ENCODE measurements around the gene RIBC1. TPM values are rescaled to one million over a fixed set of nuclear protein-coding genes. Genes with fewer than 3 reads are reported as not detected.
A peak's percentile ranks its signal among the peaks of the same experiment; 100 is the strongest.
"Not testable (repeated sequence)": the region's sequence is repeated elsewhere in the genome, so short reads cannot be mapped to it uniquely, and the experiment has no call there.

The RIBC1 gene
- total RNA-seq, 4 donors from 2014 or later = 0.65 to 1.1 (median 0.94) TPM

- H3K4me3 ChIP-seq (ENCODE audit: low read depth, poor library complexity, severe bottlenecking) = no peak overlapping the region
- TF ChIP-seq POLR2A (IDR thresholded peaks at IDR 0.05) = no peak
- no peak for TF ChIP-seq CTCF (IDR thresholded peaks at IDR 0.05)
- no peak for DNase-seq (ENCODE audit: low spot score in 2 of 2)
- WGBS, 2 donors = 87 to 100% methylated on average over 1 of the region's 1 CpG
- intact Hi-C loops (cut with DNase I; ENCODE audit: low total_unique reads) = no loop called here
Observed at GRCh38 chrX:53398216-53398615, 24.5 kb upstream of the RIBC1 start.

GRCh38 chrX:53403535-53403934 is 19.1 kb upstream of the RIBC1 start:
- intact Hi-C loops (cut with DNase I; ENCODE audit: low total_unique reads) = no loop called here
- WGBS, 2 donors = 83 to 86% methylated on average over 10 of the region's 10 CpGs
- DNase-seq (ENCODE audit: low spot score in 2 of 2) = peak in 1 of 2 donors; percentile 60
- TF ChIP-seq CTCF (IDR thresholded peaks at IDR 0.05) (no peak), POLR2A (IDR thresholded peaks at IDR 0.05) (no peak)
- no peak overlapping the region for H3K4me3 ChIP-seq (ENCODE audit: low read depth, poor library complexity, severe bottlenecking)

GRCh38 chrX:53412446-53412845 is 10.2 kb upstream of the RIBC1 start:
- no peak overlapping the region for H3K4me3 ChIP-seq (ENCODE audit: low read depth, poor library complexity, severe bottlenecking)
- WGBS, 2 donors = 93 to 97% methylated on average over 2 of the region's 2 CpGs
- no peak for DNase-seq (ENCODE audit: low spot score in 2 of 2)
- intact Hi-C loops (cut with DNase I; ENCODE audit: low total_unique reads) = no loop called here
- TF ChIP-seq CTCF (IDR thresholded peaks at IDR 0.05) (no peak), POLR2A (IDR thresholded peaks at IDR 0.05) (no peak)

- H3K4me3 ChIP-seq (ENCODE audit: low read depth, poor library complexity, severe bottlenecking); DNase-seq (ENCODE audit: low spot score in 2 of 2); intact Hi-C loops (cut with DNase I; ENCODE audit: low total_unique reads): not testable (repeated sequence)
- WGBS, 2 donors = 80 to 98% methylated on average over 1 to 3 of the region's 3 CpGs
Observed at GRCh38 chrX:53420351-53420750, 2.3 kb upstream of the RIBC1 start.

- no peak overlapping the region for H3K4me3 ChIP-seq (ENCODE audit: low read depth, poor library complexity, severe bottlenecking)
- intact Hi-C loops (cut with DNase I; ENCODE audit: low total_unique reads) = no loop called here
- DNase-seq (ENCODE audit: low spot score in 2 of 2) = no peak
- no peak for TF ChIP-seq CTCF (IDR thresholded peaks at IDR 0.05)
- no peak for TF ChIP-seq POLR2A (IDR thresholded peaks at IDR 0.05)
- 10 to 39% methylated on average over 2 of the region's 2 CpGs for WGBS, 2 donors
Observed at GRCh38 chrX:53421125-53421524, 1.5 kb upstream of the RIBC1 start.

- no peak for TF ChIP-seq POLR2A (IDR thresholded peaks at IDR 0.05)
- TF ChIP-seq CTCF (IDR thresholded peaks at IDR 0.05) = no peak
- H3K4me3 ChIP-seq (ENCODE audit: low read depth, poor library complexity, severe bottlenecking) = peak overlapping the region; percentile 43
- intact Hi-C loops (cut with DNase I; ENCODE audit: low total_unique reads) = no loop called here
- 1 to 3% methylated on average over 15 of the region's 15 CpGs for WGBS, 2 donors
- no peak for DNase-seq (ENCODE audit: low spot score in 2 of 2)
Observed at GRCh38 chrX:53421772-53422085, 944 bp upstream of the RIBC1 start.

All from lower leg skin (tissue), 4 donors.